Measurements from ENCODE around the gene ALPL.
"Not testable (repeated sequence)": the region's sequence is repeated elsewhere in the genome, so short reads cannot be mapped to it uniquely, and the experiment has no call there.

Gene ALPL

DNA sequence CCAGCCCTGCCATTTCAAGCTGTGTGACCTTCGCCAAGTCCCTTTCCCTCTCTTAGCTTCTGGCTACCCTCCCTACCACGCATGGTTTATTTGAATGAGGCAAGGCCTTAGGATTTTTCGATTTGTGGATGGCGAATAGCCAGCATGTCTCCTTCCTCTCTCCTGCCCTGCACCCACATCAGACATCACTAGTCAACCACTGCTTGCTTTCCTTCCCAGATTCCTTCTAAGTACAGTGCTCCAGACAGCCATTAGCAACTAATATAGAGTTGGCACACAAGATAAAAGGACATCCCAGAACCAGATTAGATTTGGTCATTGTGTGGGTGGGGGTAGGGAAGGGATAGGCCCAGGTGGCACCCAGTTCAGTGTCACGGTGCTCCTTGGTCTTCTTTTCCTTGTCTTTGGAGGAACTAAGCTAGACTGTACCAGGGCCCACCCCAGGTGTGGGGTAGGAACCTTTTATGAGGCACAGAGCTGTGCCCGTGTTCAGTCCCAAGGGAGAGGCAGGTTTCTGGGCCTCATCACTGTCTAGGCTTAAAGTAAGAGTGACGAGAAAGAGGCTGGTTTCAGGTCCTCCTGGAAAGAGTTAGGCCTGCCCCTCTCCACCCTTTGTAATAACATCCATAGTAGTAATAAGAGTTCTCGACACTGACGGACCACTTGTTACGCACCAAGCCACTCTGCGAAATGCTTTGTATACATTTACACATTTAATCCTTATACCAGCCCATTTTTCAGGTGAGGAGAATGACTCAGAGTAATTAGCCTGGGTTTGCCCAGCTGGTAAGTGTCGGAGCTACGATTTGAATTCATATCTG lies 8.6 kb downstream of the ALPL start:
- H3K4me3 ChIP-seq (ENCODE audit: low read depth, low read length): no peak overlapping the region
- TF ChIP-seq, protein P1, sequence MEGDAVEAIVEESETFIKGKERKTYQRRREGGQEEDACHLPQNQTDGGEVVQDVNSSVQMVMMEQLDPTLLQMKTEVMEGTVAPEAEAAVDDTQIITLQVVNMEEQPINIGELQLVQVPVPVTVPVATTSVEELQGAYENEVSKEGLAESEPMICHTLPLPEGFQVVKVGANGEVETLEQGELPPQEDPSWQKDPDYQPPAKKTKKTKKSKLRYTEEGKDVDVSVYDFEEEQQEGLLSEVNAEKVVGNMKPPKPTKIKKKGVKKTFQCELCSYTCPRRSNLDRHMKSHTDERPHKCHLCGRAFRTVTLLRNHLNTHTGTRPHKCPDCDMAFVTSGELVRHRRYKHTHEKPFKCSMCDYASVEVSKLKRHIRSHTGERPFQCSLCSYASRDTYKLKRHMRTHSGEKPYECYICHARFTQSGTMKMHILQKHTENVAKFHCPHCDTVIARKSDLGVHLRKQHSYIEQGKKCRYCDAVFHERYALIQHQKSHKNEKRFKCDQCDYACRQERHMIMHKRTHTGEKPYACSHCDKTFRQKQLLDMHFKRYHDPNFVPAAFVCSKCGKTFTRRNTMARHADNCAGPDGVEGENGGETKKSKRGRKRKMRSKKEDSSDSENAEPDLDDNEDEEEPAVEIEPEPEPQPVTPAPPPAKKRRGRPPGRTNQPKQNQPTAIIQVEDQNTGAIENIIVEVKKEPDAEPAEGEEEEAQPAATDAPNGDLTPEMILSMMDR (IDR thresholded peaks at IDR 0.05; ENCODE audit: borderline replicate concordance, insufficient read depth, low read depth, low read length): no peak

DNA sequence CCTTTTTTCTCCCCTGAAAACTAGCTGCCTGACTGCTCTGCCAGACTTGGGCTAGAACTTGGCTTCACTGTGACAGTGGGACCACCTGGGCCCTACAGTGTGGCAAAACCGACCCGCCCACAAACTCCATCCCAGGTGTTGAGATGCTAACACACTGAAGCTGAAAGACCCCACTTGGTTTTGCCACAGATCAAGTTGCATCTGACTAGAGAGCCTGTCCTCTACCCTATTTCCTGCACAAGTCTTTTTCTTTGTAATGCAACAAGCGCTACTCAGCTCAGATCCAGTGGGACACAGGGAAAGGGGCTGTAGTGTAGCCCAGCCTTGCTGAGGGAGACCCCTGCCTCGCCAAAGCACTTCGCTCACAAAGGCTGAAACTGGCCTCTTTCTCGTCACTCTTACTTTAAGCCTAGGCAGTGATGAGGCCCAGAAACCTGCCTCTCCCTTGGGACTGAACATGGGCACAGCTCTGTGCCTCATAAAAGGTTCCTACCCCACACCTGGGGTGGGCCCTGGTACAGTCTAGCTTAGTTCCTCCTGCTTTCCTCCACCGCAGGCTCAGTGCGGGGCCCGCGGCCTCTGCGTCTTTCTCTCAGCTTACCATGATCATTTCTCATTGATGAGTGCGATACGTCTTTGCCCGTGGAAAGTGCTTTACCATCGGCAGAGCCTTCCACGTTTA lies 9.7 kb downstream of the ALPL start:
- H3K4me3 ChIP-seq (ENCODE audit: low read depth, low read length): no peak overlapping the region
- TF ChIP-seq, protein P1 (IDR thresholded peaks at IDR 0.05; ENCODE audit: borderline replicate concordance, insufficient read depth, low read depth, low read length): no peak

GRCh38 chr1:21519486-21520070 lies 10.4 kb downstream of the ALPL start:
- not testable (repeated sequence) for H3K4me3 ChIP-seq (ENCODE audit: low read depth, low read length)

GRCh38 chr1:21520899-21521716 lies 11.9 kb downstream of the ALPL start:
- TF ChIP-seq, protein P1 (IDR thresholded peaks at IDR 0.05; ENCODE audit: borderline replicate concordance, insufficient read depth, low read depth, low read length): no peak
- H3K4me3 ChIP-seq (ENCODE audit: low read depth, low read length): no peak overlapping the region

DNA sequence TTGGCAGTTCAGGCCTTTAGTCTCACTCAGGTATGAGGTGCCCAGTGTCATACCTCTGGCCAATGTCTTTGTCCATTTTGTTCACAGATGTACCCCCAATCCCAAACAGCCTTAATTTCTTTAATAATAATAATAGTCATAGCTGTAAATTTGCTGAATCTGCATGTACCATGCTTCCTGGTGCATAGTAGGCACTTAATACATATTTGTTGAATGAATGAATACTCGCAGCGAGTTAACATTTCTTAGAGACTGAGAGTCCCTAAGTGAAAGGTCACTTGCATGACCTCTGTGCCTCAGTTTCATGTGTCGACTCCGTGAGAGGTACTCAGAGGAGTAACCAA lies 12.5 kb downstream of the ALPL start:
- TF ChIP-seq, protein P1 (IDR thresholded peaks at IDR 0.05; ENCODE audit: borderline replicate concordance, insufficient read depth, low read depth, low read length): no peak
- no peak overlapping the region for H3K4me3 ChIP-seq (ENCODE audit: low read depth, low read length)

GRCh38 chr1:21522525-21523038 lies 13.4 kb downstream of the ALPL start:
- TF ChIP-seq, protein P1 (IDR thresholded peaks at IDR 0.05; ENCODE audit: borderline replicate concordance, insufficient read depth, low read depth, low read length): no peak
- H3K4me3 ChIP-seq (ENCODE audit: low read depth, low read length): no peak overlapping the region

DNA sequence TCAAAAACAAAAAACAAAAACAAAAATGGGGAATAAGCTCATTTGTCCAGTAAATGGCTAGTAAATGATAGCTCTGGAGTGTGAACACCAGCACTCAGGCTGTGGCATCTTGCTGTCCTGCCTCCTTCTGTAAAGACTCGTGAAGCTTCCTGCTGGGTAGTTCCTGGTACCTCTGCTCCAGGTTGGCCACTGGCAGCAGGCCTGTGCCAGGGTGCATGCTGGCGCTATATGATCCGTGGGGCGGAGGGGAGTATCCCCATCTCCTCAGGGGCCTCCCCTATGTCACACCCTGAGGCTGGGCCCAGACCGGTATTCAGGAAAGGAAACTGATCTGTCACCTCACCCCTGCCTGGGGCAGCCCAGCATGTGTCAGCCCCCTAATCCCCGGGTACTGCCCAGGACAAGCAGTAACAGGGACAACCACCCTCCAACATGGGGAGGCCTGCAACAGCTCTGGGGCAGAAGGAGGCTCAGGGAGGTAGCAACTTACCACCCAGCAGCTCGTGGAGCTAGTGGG lies 14.1 kb downstream of the ALPL start:
- TF ChIP-seq, protein P1 (IDR thresholded peaks at IDR 0.05; ENCODE audit: borderline replicate concordance, insufficient read depth, low read depth, low read length): no peak
- H3K4me3 ChIP-seq (ENCODE audit: low read depth, low read length): no peak overlapping the region
